ENCODE data around the gene MORN1. TPM values are rescaled to one million over a fixed set of nuclear protein-coding genes. Genes with fewer than 3 reads are reported as not detected.
A peak's percentile ranks its signal among the peaks of the same experiment; 100 is the strongest.

Gene MORN1
- total and polyA plus RNA-seq, 2 experiments from 2014 or later = 4.5 to 9.4 TPM

DNA sequence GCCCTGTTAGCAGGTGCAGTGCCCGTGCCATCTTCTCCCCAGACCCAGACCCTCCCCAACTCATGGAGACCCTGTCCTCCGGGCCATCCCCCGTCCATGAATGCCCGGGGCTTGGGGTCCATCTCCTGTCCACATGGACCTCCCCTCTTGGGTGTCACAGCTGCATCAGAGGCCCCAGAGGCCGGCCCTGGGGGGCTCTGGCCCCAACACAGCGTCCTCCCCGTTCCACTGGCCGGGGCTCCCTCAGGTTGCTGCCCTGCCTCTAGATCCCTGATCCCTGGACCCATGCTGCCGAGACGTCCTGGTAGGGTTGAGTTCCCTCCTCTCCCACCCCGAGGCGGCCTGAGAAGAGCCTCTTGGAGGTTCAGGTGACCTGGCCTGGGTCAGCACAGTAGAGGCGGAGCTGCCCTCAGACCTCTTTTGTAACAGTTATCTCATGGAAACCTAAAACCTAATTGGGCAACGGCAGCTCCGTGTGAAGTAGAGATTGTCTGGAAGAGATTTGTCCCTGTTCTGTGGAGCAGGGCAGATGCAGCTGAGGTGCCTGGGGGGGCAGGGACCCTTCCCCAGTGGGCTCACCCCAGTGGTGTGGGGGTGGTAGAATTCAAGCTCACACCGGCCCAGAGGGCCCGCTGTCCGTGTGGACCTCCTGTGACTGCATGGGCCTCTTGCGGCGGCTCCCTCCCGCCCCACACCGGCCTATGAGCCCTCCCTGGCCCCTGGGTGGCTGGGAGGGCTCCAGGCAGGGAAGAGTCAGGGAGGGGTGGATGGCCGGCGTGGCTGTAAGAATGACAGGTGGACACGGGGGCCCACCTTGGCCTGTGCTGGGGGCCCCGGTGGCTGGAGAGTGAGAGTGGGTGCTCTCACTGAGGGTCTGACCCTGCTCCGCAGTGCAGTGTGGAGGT lies 107.1 kb downstream of the MORN1 start:
- H4K20me1 ChIP-seq (ENCODE audit: insufficient read depth, poor library complexity, severe bottlenecking) = peaks cover 44% of the 10 kb centered on the region
- 90% methylated on average over 27 of the region's 27 CpGs for WGBS (ENCODE audit: low lambda C conversion rate, missing lambda C conversion rate)
- TF ChIP-seq EZH2 (IDR thresholded peaks at IDR 0.05; ENCODE audit: borderline replicate concordance) (no peak), EZH2phosphoT487 (IDR thresholded peaks at IDR 0.05; ENCODE audit: low read depth, severe bottlenecking, unreplicated experiment) (no peak)
- TF ChIP-seq, protein P1, sequence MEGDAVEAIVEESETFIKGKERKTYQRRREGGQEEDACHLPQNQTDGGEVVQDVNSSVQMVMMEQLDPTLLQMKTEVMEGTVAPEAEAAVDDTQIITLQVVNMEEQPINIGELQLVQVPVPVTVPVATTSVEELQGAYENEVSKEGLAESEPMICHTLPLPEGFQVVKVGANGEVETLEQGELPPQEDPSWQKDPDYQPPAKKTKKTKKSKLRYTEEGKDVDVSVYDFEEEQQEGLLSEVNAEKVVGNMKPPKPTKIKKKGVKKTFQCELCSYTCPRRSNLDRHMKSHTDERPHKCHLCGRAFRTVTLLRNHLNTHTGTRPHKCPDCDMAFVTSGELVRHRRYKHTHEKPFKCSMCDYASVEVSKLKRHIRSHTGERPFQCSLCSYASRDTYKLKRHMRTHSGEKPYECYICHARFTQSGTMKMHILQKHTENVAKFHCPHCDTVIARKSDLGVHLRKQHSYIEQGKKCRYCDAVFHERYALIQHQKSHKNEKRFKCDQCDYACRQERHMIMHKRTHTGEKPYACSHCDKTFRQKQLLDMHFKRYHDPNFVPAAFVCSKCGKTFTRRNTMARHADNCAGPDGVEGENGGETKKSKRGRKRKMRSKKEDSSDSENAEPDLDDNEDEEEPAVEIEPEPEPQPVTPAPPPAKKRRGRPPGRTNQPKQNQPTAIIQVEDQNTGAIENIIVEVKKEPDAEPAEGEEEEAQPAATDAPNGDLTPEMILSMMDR (IDR thresholded peaks at IDR 0.05; ENCODE audit: poor library complexity) = no peak
- no peaks in the 10 kb centered on the region for H3K9me3 ChIP-seq (ENCODE audit: low read depth)
- no peak overlapping the region for H2AFZ ChIP-seq
- no peak overlapping the region for H3K4me3 ChIP-seq
- peaks cover 12% of the 10 kb centered on the region for H3K4me1 ChIP-seq (ENCODE audit: insufficient read depth)
- H3K9me2 ChIP-seq (replicated peaks; ENCODE audit: insufficient read depth) = no peaks in the 10 kb centered on the region
- DNase-seq (ENCODE audit: low spot score) = no peak
- peak overlapping the region; percentile 51 for H3K27ac ChIP-seq
- H3K27me3 ChIP-seq = no peaks in the 10 kb centered on the region
- H3K36me3 ChIP-seq (replicated peaks; ENCODE audit: insufficient read depth, low read depth) = no peaks in the 10 kb centered on the region
- H3K4me2 ChIP-seq = no peak overlapping the region
- H3K79me2 ChIP-seq = peaks cover 78% of the 10 kb centered on the region

DNA sequence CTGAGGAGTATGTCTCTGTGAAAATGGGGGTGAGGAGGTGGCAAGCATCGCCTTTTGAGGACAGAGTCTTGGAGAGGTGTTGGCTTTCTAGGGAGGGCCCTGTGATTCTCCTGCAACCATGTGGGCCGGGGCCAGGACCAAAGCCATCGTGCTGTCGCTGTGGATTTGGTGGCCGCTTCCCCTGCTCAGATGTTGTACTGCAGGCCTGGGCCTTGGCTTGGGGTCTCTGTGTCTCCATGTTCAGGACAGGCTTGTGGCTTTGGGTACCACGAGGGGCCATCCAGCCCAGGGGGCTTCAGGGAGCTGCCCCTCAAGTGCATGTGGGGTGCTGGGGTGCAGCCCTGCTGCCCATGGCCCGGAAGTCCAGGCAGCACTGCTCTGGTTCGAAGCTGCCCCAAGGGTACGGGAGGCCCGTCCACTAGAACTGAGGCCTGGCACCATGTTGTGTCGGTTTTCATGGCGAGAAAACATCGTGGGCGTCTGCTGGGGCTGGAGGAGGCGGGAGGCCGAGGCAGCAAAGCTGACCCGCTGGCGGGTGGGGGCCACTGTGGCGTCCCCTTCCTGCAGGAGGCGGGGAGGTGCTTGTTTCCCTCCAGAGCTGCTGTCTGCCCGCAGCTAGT lies 107.9 kb downstream of the MORN1 start:
- no peaks in the 10 kb centered on the region for H3K27me3 ChIP-seq
- H2AFZ ChIP-seq = no peak overlapping the region
- no peak overlapping the region for H3K4me3 ChIP-seq
- DNase-seq (ENCODE audit: low spot score) = no peak
- H3K9me3 ChIP-seq (ENCODE audit: low read depth) = no peaks in the 10 kb centered on the region
- H3K27ac ChIP-seq = no peak overlapping the region
- H3K36me3 ChIP-seq (replicated peaks; ENCODE audit: insufficient read depth, low read depth) = no peaks in the 10 kb centered on the region
- no peak overlapping the region for H3K4me2 ChIP-seq
- 93% methylated on average over 19 of the region's 21 CpGs for WGBS (ENCODE audit: low lambda C conversion rate, missing lambda C conversion rate)
- H3K4me1 ChIP-seq (ENCODE audit: insufficient read depth) = peaks cover 19% of the 10 kb centered on the region
- peaks cover 37% of the 10 kb centered on the region for H4K20me1 ChIP-seq (ENCODE audit: insufficient read depth, poor library complexity, severe bottlenecking)
- TF ChIP-seq, protein P1 (IDR thresholded peaks at IDR 0.05; ENCODE audit: poor library complexity) = no peak
- TF ChIP-seq EZH2 (IDR thresholded peaks at IDR 0.05; ENCODE audit: borderline replicate concordance) (no peak), EZH2phosphoT487 (IDR thresholded peaks at IDR 0.05; ENCODE audit: low read depth, severe bottlenecking, unreplicated experiment) (no peak)
- H3K79me2 ChIP-seq = peaks cover 78% of the 10 kb centered on the region
- H3K9me2 ChIP-seq (replicated peaks; ENCODE audit: insufficient read depth) = no peaks in the 10 kb centered on the region

DNA sequence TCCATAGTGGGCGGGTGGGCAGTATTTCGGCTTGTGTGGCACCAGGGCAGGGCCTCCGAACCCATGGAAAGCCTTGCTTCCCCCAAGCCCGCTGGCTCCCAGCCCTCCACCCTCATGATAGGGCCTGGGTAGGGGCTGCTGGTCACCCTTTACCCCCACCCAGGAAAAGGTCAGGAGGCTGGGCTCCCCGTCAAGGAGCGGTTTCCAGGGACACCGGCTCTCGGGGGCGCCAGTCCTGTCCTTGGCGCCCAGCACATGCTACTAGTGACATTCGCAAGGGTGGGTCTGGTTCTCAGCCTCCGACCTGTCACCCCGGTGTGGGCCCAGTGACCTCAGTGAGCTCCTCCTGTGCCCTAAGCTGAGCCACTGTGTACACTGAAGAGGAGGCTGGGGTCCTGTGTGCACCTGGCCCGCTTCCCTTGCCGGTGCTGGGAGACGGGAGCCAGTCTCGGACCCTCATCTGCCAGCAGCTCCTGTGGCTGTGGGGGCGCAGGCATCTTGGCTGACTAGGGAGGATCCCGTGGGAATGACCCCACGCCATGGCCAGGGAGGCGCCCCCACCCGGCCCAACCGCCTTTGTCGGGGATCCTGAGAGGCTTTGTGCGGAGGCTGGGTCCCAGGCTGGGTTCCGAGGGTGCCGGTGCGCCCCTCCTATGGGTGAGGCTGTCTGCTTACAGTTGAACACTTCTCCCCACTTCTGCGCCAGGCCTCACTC lies 108.6 kb downstream of the MORN1 start:
- no peaks in the 10 kb centered on the region for H3K9me3 ChIP-seq (ENCODE audit: low read depth)
- H3K4me1 ChIP-seq (ENCODE audit: insufficient read depth) = peaks cover 27% of the 10 kb centered on the region
- peaks cover 35% of the 10 kb centered on the region for H4K20me1 ChIP-seq (ENCODE audit: insufficient read depth, poor library complexity, severe bottlenecking)
- H3K9me2 ChIP-seq (replicated peaks; ENCODE audit: insufficient read depth) = no peaks in the 10 kb centered on the region
- H3K79me2 ChIP-seq = peaks cover 78% of the 10 kb centered on the region
- H3K27ac ChIP-seq = no peak overlapping the region
- no peak overlapping the region for H3K4me3 ChIP-seq
- H3K4me2 ChIP-seq = no peak overlapping the region
- DNase-seq (ENCODE audit: low spot score) = no peak
- no peak overlapping the region for H2AFZ ChIP-seq
- no peaks in the 10 kb centered on the region for H3K36me3 ChIP-seq (replicated peaks; ENCODE audit: insufficient read depth, low read depth)
- no peaks in the 10 kb centered on the region for H3K27me3 ChIP-seq
- 97% methylated on average over 28 of the region's 29 CpGs for WGBS (ENCODE audit: low lambda C conversion rate, missing lambda C conversion rate)
- TF ChIP-seq, protein P1 (IDR thresholded peaks at IDR 0.05; ENCODE audit: poor library complexity) = no peak
- no peak for TF ChIP-seq EZH2phosphoT487 (IDR thresholded peaks at IDR 0.05; ENCODE audit: low read depth, severe bottlenecking, unreplicated experiment)
- no peak for TF ChIP-seq EZH2 (IDR thresholded peaks at IDR 0.05; ENCODE audit: borderline replicate concordance)

Measured in hepatocyte (in vitro differentiated cells).